HEK293T (cell line): ENCODE measurements around the gene SMIM29.
A peak's percentile ranks its signal among the peaks of the same experiment; 100 is the strongest.

Experiments
- BHLHE40 ChIP-seq: fragments of 450-650 bp; IDR thresholded peaks from 2 replicates; pipeline ENCODE4 v1.6.1; 2016; ENCODE audit warnings: mild to moderate bottlenecking, moderate library complexity, borderline replicate concordance
- CTBP1 ChIP-seq: fragments of 450-650 bp; IDR thresholded peaks from 2 replicates; pipeline ENCODE4 v1.6.1; 2016; ENCODE audit warnings: borderline replicate concordance
- ELF4 ChIP-seq: fragments of 450-650 bp; IDR thresholded peaks from 2 replicates; pipeline ENCODE4 v1.6.1; 2017; ENCODE audit warnings: antibody characterized with exemption
- FOXA1 ChIP-seq: fragments of 450-650 bp; IDR thresholded peaks from 2 replicates; pipeline ENCODE4 v1.6.1; 2016; ENCODE audit warnings: mild to moderate bottlenecking
- FOXK2 ChIP-seq: fragments of 450-650 bp; IDR thresholded peaks from 2 replicates; pipeline ENCODE4 v1.6.1; 2016; ENCODE audit warnings: mild to moderate bottlenecking
- FOXM1 ChIP-seq: fragments of 450-650 bp; IDR thresholded peaks from 2 replicates; pipeline ENCODE4 v1.6.1; 2017; ENCODE audit warnings: mild to moderate bottlenecking, borderline replicate concordance
- HDGF ChIP-seq: fragments of 450-650 bp; IDR thresholded peaks from 2 replicates; pipeline ENCODE4 v1.6.1; 2017; ENCODE audit warnings: antibody characterized with exemption, borderline replicate concordance
- L3MBTL2 ChIP-seq: fragments of 450-650 bp; conservative IDR thresholded peaks from 2 replicates; pipeline ENCODE4 v1.6.1; 2016; ENCODE audit warnings: mild to moderate bottlenecking
- LEF1 ChIP-seq: fragments of 450-650 bp; IDR thresholded peaks from 2 replicates; pipeline ENCODE4 v1.6.1; 2017; ENCODE audit warnings: mild to moderate bottlenecking, borderline replicate concordance
- NFRKB ChIP-seq: fragments of 450-650 bp; IDR thresholded peaks from 2 replicates; pipeline ENCODE4 v1.6.1; 2016; ENCODE audit warnings: mild to moderate bottlenecking, moderate library complexity
- PKNOX1 ChIP-seq: fragments of 450-650 bp; IDR thresholded peaks from 2 replicates; pipeline ENCODE4 v1.6.1; 2016
- SP1 ChIP-seq: fragments of 450-650 bp; IDR thresholded peaks from 2 replicates; pipeline ENCODE4 v1.6.1; 2017
- SUZ12 ChIP-seq: fragments of 450-650 bp; IDR thresholded peaks from 2 replicates; pipeline ENCODE4 v1.6.1; 2016; ENCODE audit warnings: mild to moderate bottlenecking
- TARDBP ChIP-seq: fragments of 450-650 bp; IDR thresholded peaks from 2 replicates; pipeline ENCODE4 v1.6.1; 2016

- TF ChIP-seq FOXA1 = no peak
- no peak for TF ChIP-seq BHLHE40
- no peak for TF ChIP-seq FOXK2
- TF ChIP-seq SP1 = no peak
- TF ChIP-seq SUZ12 = no peak
- TF ChIP-seq CTBP1 = no peak
- 0 out of 2 replicates have a peak, but pooled peaks have one; percentile 19 for TF ChIP-seq PKNOX1
- no peak for TF ChIP-seq TARDBP
- no peak for TF ChIP-seq NFRKB
- TF ChIP-seq LEF1 = no peak
- TF ChIP-seq HDGF = no peak
- TF ChIP-seq ELF4 = no peak
- TF ChIP-seq FOXM1 = no peak
- TF ChIP-seq L3MBTL2 = no peak
Measured at GRCh38 chr6:34267746-34268145, 18.9 kb upstream of the SMIM29 start.
